GM12878 (cell line): ENCODE results near the gene SEZ6L2. TPM values are rescaled to one million over a fixed set of nuclear protein-coding genes. Genes with fewer than 3 reads are reported as not detected.

Source experiments
- ATAC-seq: fragments of 200-7000 bp; cut with Tn5 transposase; 3 replicates; pipeline ENCODE4 v1.9.1; 2020; ENCODE audit warnings: mild to moderate bottlenecking, moderate library complexity
- BruUV-seq: library from RNA; stranded (reverse); fragments of 400-500 nt; replicated peaks from 2 replicates; lab custom pipeline; 2021; lab: Mats Ljungman, UMichigan
- CTCF ChIA-PET: fragments of 300-600 bp; sonication (Branson Sonifier 250); formaldehyde crosslinking; extraction: SDS; loops from one replicate; lab custom pipeline; 2021; ENCODE audit warnings: inconsistent platforms; lab: Yijun Ruan, JAX
- POLR2A ChIA-PET: fragments of 350-600 bp; formaldehyde crosslinking; extraction: SDS; loops from one replicate; lab custom pipeline; 2021; ENCODE audit warnings: inconsistent platforms; lab: Charles Lee
- RAD21 ChIA-PET: fragments of 300-600 bp; sonication (Branson Sonifier 250); formaldehyde crosslinking; loops from one replicate; lab custom pipeline; 2023; ENCODE audit warnings: antibody characterized with exemption; ENCODE audit not compliant: unreplicated experiment; lab: Charles Lee
- SMC1A ChIA-PET: fragments of 300-600 bp; sonication (Branson Sonifier 250); formaldehyde crosslinking; loops from one replicate; lab custom pipeline; 2023; ENCODE audit not compliant: unreplicated experiment, uncharacterized antibody; lab: Charles Lee
- DNase-seq: peaks from one replicate; pipeline ENCODE4 v3.0.0-alpha.2; 2011; ENCODE audit warnings: low read depth, low spot score
- FAIRE-seq: peaks from 3 replicates; lab custom pipeline; 2011; peaks lifted over from hg19 to GRCh38; lab: Jason Lieb, UNC
- H2AFZ ChIP-seq: 2 replicates; pipeline ENCODE4 v1.6.0; 2011; ENCODE audit warnings: low read depth, low read length, control low read depth; ENCODE audit not compliant: control insufficient read depth
- H3K27ac ChIP-seq: 2 replicates; pipeline ENCODE4 v1.5.1; 2011; ENCODE audit warnings: control low read depth; ENCODE audit not compliant: control insufficient read depth, insufficient read depth
- H3K27me3 ChIP-seq, 2 experiments: replicated peaks in 1 of 2; 2 replicates each; pipeline versions ENCODE4 v1.6.0 to v1.6.1; 2011; ENCODE audit warnings: low read length in 1 of 2; ENCODE audit not compliant: control insufficient read depth in 2 of 2, insufficient read depth in 2 of 2
- H3K36me3 ChIP-seq, 2 experiments: 2 replicates each; pipeline ENCODE4 v1.5.1; 2011; ENCODE audit warnings: low read length in 1 of 2; ENCODE audit not compliant: control insufficient read depth in 2 of 2, insufficient read depth in 2 of 2
- H3K4me1 ChIP-seq: 2 replicates; pipeline ENCODE4 v1.6.1; 2011; ENCODE audit warnings: mild to moderate bottlenecking, low read length, moderate library complexity, mixed read lengths; ENCODE audit not compliant: control insufficient read depth, insufficient read depth
- H3K4me2 ChIP-seq: 2 replicates; pipeline ENCODE4 v1.6.0; 2011; ENCODE audit warnings: control low read depth; ENCODE audit not compliant: control insufficient read depth, insufficient read depth
- H3K4me3 ChIP-seq: fragments of 200-600 bp; sonication (generic); 2 replicates; pipeline ENCODE4 v1.5.1; 2016
- H3K79me2 ChIP-seq: 2 replicates; pipeline ENCODE4 v1.6.0; 2011; ENCODE audit warnings: low read length; ENCODE audit not compliant: control insufficient read depth, insufficient read depth
- H3K9ac ChIP-seq: 2 replicates; pipeline ENCODE4 v1.8.0; 2011; ENCODE audit warnings: low read length, control low read depth, mixed read lengths; ENCODE audit not compliant: control insufficient read depth, insufficient read depth
- H3K9me3 ChIP-seq: replicated peaks from 3 replicates; pipeline ENCODE4 v1.5.1; 2011; ENCODE audit warnings: mild to moderate bottlenecking, low read length; ENCODE audit not compliant: control insufficient read depth, insufficient read depth
- H4K20me1 ChIP-seq: 2 replicates; pipeline ENCODE4 v1.6.0; 2011; ENCODE audit not compliant: control insufficient read depth, insufficient read depth
- CHD4 ChIP-seq: fragments of 200-600 bp; sonication (generic); IDR thresholded peaks from 2 replicates; pipeline ENCODE4 v1.6.1; 2016; ENCODE audit warnings: mild to moderate bottlenecking
- EED ChIP-seq: sonication (generic); IDR thresholded peaks from 2 replicates; pipeline ENCODE4 v1.6.1; 2016; ENCODE audit warnings: antibody characterized with exemption, low read depth
- PAX8 ChIP-seq: fragments of 450-650 bp; IDR thresholded peaks from 2 replicates; pipeline ENCODE4 v1.6.1; 2017; ENCODE audit warnings: mild to moderate bottlenecking, moderate library complexity
- POLR2AphosphoS2 ChIP-seq: IDR thresholded peaks from 2 replicates; pipeline ENCODE4 v1.6.1; 2011; ENCODE audit warnings: low read depth, mild to moderate bottlenecking, low read length, improper control_type of control experiment, moderate library complexity
- SIX5 ChIP-seq: IDR thresholded peaks from 2 replicates; pipeline ENCODE4 v1.6.1; 2011; ENCODE audit warnings: mild to moderate bottlenecking, low read depth, low read length, moderate library complexity; ENCODE audit not compliant: severe bottlenecking
- SMC3 ChIP-seq: IDR thresholded peaks from 2 replicates; pipeline ENCODE4 v1.6.1; 2011; ENCODE audit warnings: low read length, improper control_type of control experiment, borderline replicate concordance
- SUZ12 ChIP-seq: fragments of 200-600 bp; sonication (generic); IDR thresholded peaks from one replicate; pipeline ENCODE4 v1.6.1; 2018; ENCODE audit warnings: antibody characterized with exemption, mild to moderate bottlenecking; ENCODE audit not compliant: unreplicated experiment
- ZBED1 ChIP-seq: IDR thresholded peaks from 2 replicates; pipeline ENCODE4 v1.6.1; 2016; ENCODE audit warnings: borderline replicate concordance
- WGBS: methylation state at CpG from one replicate; pipeline ENCODE4 v1.1.6; 2016; ENCODE audit warnings: low lambda C conversion rate; ENCODE audit not compliant: insufficient replicate concordance, insufficient coverage; ENCODE audit errors: missing lambda C conversion rate; 5-methylcytosine and 5-hydroxymethylcytosine counted together
- in situ Hi-C: fragments of 300-500 bp; cut with MboI; formaldehyde crosslinking; loops from 9 replicates; pipeline ENCODE4 v1.14.3; 2018; ENCODE audit warnings: mixed read lengths
- intact Hi-C: fragments of 100-400 bp; cut with micrococcal nuclease; formaldehyde crosslinking; loops from one replicate; pipeline ENCODE4 v1.14.2; 2022; ENCODE audit not compliant: unreplicated experiment
- polyA plus RNA-seq, 11 experiments: library from polyadenylated mRNA; depleted of rRNA in 4 of 11; unstranded in 6 of 11; stranded (reverse) in 5 of 11; fragments of >200 nt; fragmentation: Nextera tagmentation in 4 of 11; fragmentation: Illumina TruSeq in 1 of 11; extraction: Ambion mirVana in 4 of 11; extraction: Trizol in 1 of 11; gene quantifications; 1 replicate in 1 of 11; 2 replicates in 10 of 11; pipeline versions ENCODE4 v1.2.1 to v1.2.3, GENCODE V29; 2011 to 2016; ENCODE audit warnings: inconsistent platforms in 2 of 11, missing spikeins in 2 of 11, low read depth in 1 of 11
- total RNA-seq, 4 experiments: library from RNA; depleted of rRNA in 3 of 4; stranded (reverse); fragments of >200 nt in 3 of 4; fragmentation: Illumina TruSeq in 1 of 4; extraction: Trizol in 1 of 4; gene quantifications; 2 replicates each; pipeline versions ENCODE4 v1.2.1 to v1.2.3, GENCODE V29; 2013 to 2021
- TF ChIP-seq, protein P1 (sequence below): fragments of 450-650 bp; conservative IDR thresholded peaks from 2 replicates; pipeline ENCODE4 v1.6.1; 2017; ENCODE audit warnings: mild to moderate bottlenecking, moderate library complexity

SEZ6L2 gene
- total and polyA plus RNA-seq, 10 of the 15 experiments (the other 5 are each of a cell fraction or from before 2014, with no cell fraction given) = 0.06 to 0.49 TPM; not detected in 8

DNA sequence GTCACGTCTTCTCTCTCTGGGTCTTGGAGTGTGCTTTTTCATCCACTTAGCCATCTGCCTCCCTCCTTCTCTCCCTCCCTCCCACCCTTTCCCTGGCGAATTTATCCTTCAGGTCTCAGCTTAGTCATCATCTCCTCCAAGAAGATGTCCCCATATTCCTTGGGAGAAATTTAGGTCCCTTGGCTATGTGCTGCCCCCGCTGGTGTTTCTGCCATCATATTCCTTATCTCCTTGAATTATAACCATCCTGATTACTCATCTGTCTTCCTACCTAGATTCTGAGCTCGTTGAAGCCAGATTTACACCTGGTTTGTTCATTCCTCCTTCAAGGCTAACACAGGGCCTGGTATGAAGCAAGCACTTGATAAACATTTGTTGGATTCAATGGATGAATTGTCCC lies 5.0 kb downstream of the SEZ6L2 start:
- H3K4me3 ChIP-seq = no peak overlapping the region
- ChIA-PET SMC1A (interaction anchor here (0.9 kb wide), 1 partner anchor 33 kb away, joined by 4 read pairs; no protein-coding TSS in a partner anchor), POLR2A (no interaction called here), RAD21 (no interaction called here)
- H3K9me3 ChIP-seq = no peaks in the 10 kb centered on the region
- BruUV-seq = no TSS peak
- DNase-seq (no peak), ATAC-seq (no peak)
- H3K27ac ChIP-seq = no peak overlapping the region
- no peaks in the 10 kb centered on the region for H3K4me1 ChIP-seq
- H4K20me1 ChIP-seq = no peaks in the 10 kb centered on the region
- H3K9ac ChIP-seq = no peak overlapping the region
- in situ Hi-C loops = no loop called here
- TF ChIP-seq, protein P1, sequence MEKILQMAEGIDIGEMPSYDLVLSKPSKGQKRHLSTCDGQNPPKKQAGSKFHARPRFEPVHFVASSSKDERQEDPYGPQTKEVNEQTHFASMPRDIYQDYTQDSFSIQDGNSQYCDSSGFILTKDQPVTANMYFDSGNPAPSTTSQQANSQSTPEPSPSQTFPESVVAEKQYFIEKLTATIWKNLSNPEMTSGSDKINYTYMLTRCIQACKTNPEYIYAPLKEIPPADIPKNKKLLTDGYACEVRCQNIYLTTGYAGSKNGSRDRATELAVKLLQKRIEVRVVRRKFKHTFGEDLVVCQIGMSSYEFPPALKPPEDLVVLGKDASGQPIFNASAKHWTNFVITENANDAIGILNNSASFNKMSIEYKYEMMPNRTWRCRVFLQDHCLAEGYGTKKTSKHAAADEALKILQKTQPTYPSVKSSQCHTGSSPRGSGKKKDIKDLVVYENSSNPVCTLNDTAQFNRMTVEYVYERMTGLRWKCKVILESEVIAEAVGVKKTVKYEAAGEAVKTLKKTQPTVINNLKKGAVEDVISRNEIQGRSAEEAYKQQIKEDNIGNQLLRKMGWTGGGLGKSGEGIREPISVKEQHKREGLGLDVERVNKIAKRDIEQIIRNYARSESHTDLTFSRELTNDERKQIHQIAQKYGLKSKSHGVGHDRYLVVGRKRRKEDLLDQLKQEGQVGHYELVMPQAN = no peak
- TF ChIP-seq CHD4 = no peak
- TF ChIP-seq SUZ12 = no peak
- no peak for TF ChIP-seq SIX5
- TF ChIP-seq POLR2AphosphoS2 = no peak
- TF ChIP-seq EED = no peak
- TF ChIP-seq ZBED1 = no peak
- no peak for TF ChIP-seq PAX8
- no peak for TF ChIP-seq SMC3
- TF ChIP-seq, all 136 proteins: peak for 0
- CTCF ChIA-PET = no interaction called here
- 15% methylated on average over 3 of the region's 4 CpGs for WGBS
- no peak for FAIRE-seq
- no peaks in the 10 kb centered on the region for H3K36me3 ChIP-seq
- no peaks in the 10 kb centered on the region for H3K79me2 ChIP-seq
- no peak overlapping the region for H3K4me2 ChIP-seq
- intact Hi-C loops = no loop called here
- H3K27me3 ChIP-seq = no peaks in the 10 kb centered on the region; a peak in 1 of 4 replicates
- no peak overlapping the region for H2AFZ ChIP-seq
